SH-SY5Y (cell line): ENCODE measurements around the gene HSP90AA1.

Experiments used
- GATA2 ChIP-seq: IDR thresholded peaks from 2 replicates; pipeline ENCODE4 v1.6.1; 2011; ENCODE audit warnings: mild to moderate bottlenecking, low read depth, low read length
- GATA3 ChIP-seq: IDR thresholded peaks from 2 replicates; pipeline ENCODE4 v1.6.1; 2011; ENCODE audit warnings: low read depth, mild to moderate bottlenecking, low read length, moderate library complexity

- TF ChIP-seq GATA2 (no peak), GATA3 (no peak)
These were observed 46.7 kb downstream of the HSP90AA1 start for GRCh38 chr14:102040153-102040552.
